Erythroblast (primary cell): ENCODE data around the gene PCDHGB6.
"Not testable (repeated sequence)": the region's sequence is repeated elsewhere in the genome, so short reads cannot be mapped to it uniquely, and the experiment has no call there.

Experiments used
- DNase-seq, 2 experiments: peaks; one replicate each; lab custom pipeline; 2025; lab: John Stamatoyannopoulos, UW
- GATA1 ChIP-seq: IDR thresholded peaks from 2 replicates; pipeline ENCODE4 v1.6.1; 2011; ENCODE audit warnings: low read depth, mild to moderate bottlenecking, control low read depth, low read length, moderate library complexity
- POLR2A ChIP-seq: IDR thresholded peaks from 2 replicates; pipeline ENCODE4 v1.6.1; 2011; ENCODE audit warnings: mild to moderate bottlenecking, low read length

The PCDHGB6 gene

GRCh38 chr5:141382469-141383294 lies 25.1 kb upstream of the PCDHGB6 start, which contains the start of gene PCDHGA7:
Gene PCDHGA7, plus strand, starts transcription at chr5:141382742. Its CDS starts 158 bp downstream, at chr5:141382900.
- TF ChIP-seq POLR2A (no peak), GATA1 (no peak)
- no peak for DNase-seq

- DNase-seq: no peak
- TF ChIP-seq POLR2A (no peak), GATA1 (no peak)
Observed at GRCh38 chr5:141383345-141383744, 24.5 kb upstream of the PCDHGB6 start.

GRCh38 chr5:141384471-141385267 lies 23.2 kb upstream of the PCDHGB6 start:
- no peak for DNase-seq
- TF ChIP-seq GATA1: no peak
- TF ChIP-seq POLR2A: no peak

- DNase-seq: peak in 1 of 2 experiments; percentile 12
Observed at GRCh38 chr5:141387557-141388311, 20.1 kb upstream of the PCDHGB6 start, which contains the start of gene PCDHGB4. Gene PCDHGB4, plus strand, starts transcription at chr5:141387698. Its CDS starts 187 bp downstream, at chr5:141387885.

- no peak for TF ChIP-seq GATA1
- TF ChIP-seq POLR2A: no peak
- no peak for DNase-seq
Observed at GRCh38 chr5:141388661-141389060, 19.2 kb upstream of the PCDHGB6 start.

- TF ChIP-seq POLR2A: no peak
Observed at GRCh38 chr5:141389153-141390042, 18.4 kb upstream of the PCDHGB6 start.

GRCh38 chr5:141392429-141393198 lies 15.2 kb upstream of the PCDHGB6 start, which contains the start of gene PCDHGA8:
Gene PCDHGA8, plus strand, starts transcription at chr5:141392633. Its CDS starts 181 bp downstream, at chr5:141392814.
- TF ChIP-seq POLR2A (no peak), GATA1 (no peak)
- DNase-seq: no peak

More at GRCh38 chr5:141389153-141390042, 18.4 kb upstream of the PCDHGB6 start:
- DNase-seq: no peak

GRCh38 chr5:141393267-141393666 lies 14.6 kb upstream of the PCDHGB6 start:
- DNase-seq: no peak
- TF ChIP-seq POLR2A (no peak), GATA1 (no peak)

- not testable (repeated sequence) for DNase-seq
Observed at GRCh38 chr5:141394401-141395187, 13.2 kb upstream of the PCDHGB6 start.

- DNase-seq: peak; percentile 13 to 21
Observed at GRCh38 chr5:141397756-141398551, 9.9 kb upstream of the PCDHGB6 start, which contains the start of gene PCDHGB5. Gene PCDHGB5, plus strand, starts transcription at chr5:141397947. Its CDS starts 181 bp downstream, at chr5:141398128.

GRCh38 chr5:141398608-141399007 lies 9.2 kb upstream of the PCDHGB6 start:
- TF ChIP-seq GATA1: no peak
- TF ChIP-seq POLR2A: no peak
- DNase-seq: no peak
